GM13977 (cell line): ENCODE results near the gene SNX15.

Experiments used
- DNase-seq: peaks from one replicate; pipeline ENCODE4 v3.0.0; 2012; ENCODE audit warnings: low spot score
- CTCF ChIP-seq: IDR thresholded peaks from 2 replicates; pipeline ENCODE4 v1.5.1; 2012; ENCODE audit warnings: mild to moderate bottlenecking, control low read depth; ENCODE audit not compliant: insufficient read depth; ENCODE audit errors: extremely low read depth, missing control alignments
- in situ Hi-C: fragments of 300-500 bp; cut with MboI; formaldehyde crosslinking; loops from one replicate; pipeline ENCODE4 v1.12.0; 2022; ENCODE audit warnings: low sequenced_read_pairs, low pct_unique_long_range_greater_than_20kb, mixed read lengths, inconsistent platforms; ENCODE audit not compliant: unreplicated experiment

SNX15 gene

GRCh38 chr11:65087216-65087615, 60.0 kb downstream of the SNX15 start:
- DNase-seq: no peak
- in situ Hi-C loops: no loop called here
- no peak for TF ChIP-seq CTCF

- DNase-seq: no peak
- in situ Hi-C loops: no loop called here
- no peak for TF ChIP-seq CTCF
Measured at GRCh38 chr11:65087827-65088226, 60.6 kb downstream of the SNX15 start.

- in situ Hi-C loops: no loop called here
- no peak for DNase-seq
- no peak for TF ChIP-seq CTCF
Measured at GRCh38 chr11:65089621-65090020, 62.4 kb downstream of the SNX15 start.
